GM19395 (cell line): ENCODE results near the gene CFAP57.
"Not testable (repeated sequence)": the region's sequence is repeated elsewhere in the genome, so short reads cannot be mapped to it uniquely, and the experiment has no call there.

Source experiments
- ATAC-seq: cut with Tn5 transposase; IDR thresholded peaks from one replicate; pipeline ENCODE4 v1.9.1; 2021; ENCODE audit warnings: mild to moderate bottlenecking, moderate library complexity; ENCODE audit not compliant: unreplicated experiment

The CFAP57 gene

GRCh38 chr1:43172527-43172972 lies 420 bp downstream of the CFAP57 start:
- peak; percentile 47 for ATAC-seq

GRCh38 chr1:43174873-43175272 lies 2.7 kb downstream of the CFAP57 start:
- no peak for ATAC-seq

GRCh38 chr1:43177691-43178090 lies 5.6 kb downstream of the CFAP57 start:
- ATAC-seq, result no peak

- ATAC-seq, result no peak
Measured at GRCh38 chr1:43184388-43184787, 12.3 kb downstream of the CFAP57 start.

- no peak for ATAC-seq
Measured at GRCh38 chr1:43184995-43185394, 12.9 kb downstream of the CFAP57 start.

GRCh38 chr1:43188106-43188505 lies 16.0 kb downstream of the CFAP57 start:
- ATAC-seq, result no peak

- no peak for ATAC-seq
Measured at GRCh38 chr1:43194509-43194908, 22.4 kb downstream of the CFAP57 start.

GRCh38 chr1:43197343-43198127 lies 25.4 kb downstream of the CFAP57 start:
- ATAC-seq, result no peak

GRCh38 chr1:43199093-43199726 lies 27.1 kb downstream of the CFAP57 start:
- peak; percentile 68 for ATAC-seq

- ATAC-seq, result no peak
Measured at GRCh38 chr1:43203859-43204258, 31.7 kb downstream of the CFAP57 start.

GRCh38 chr1:43204394-43204793 lies 32.3 kb downstream of the CFAP57 start:
- ATAC-seq, result no peak

GRCh38 chr1:43205671-43206070 lies 33.5 kb downstream of the CFAP57 start:
- no peak for ATAC-seq

GRCh38 chr1:43206600-43207228 lies 34.6 kb downstream of the CFAP57 start:
- no peak for ATAC-seq

GRCh38 chr1:43207229-43207853 lies 35.2 kb downstream of the CFAP57 start:
- ATAC-seq, result no peak

- ATAC-seq, result not testable (repeated sequence)
Measured at GRCh38 chr1:43208277-43208676, 36.1 kb downstream of the CFAP57 start.

GRCh38 chr1:43214501-43215444 lies 42.6 kb downstream of the CFAP57 start:
- no peak for ATAC-seq

GRCh38 chr1:43217747-43218146 lies 45.6 kb downstream of the CFAP57 start:
- no peak for ATAC-seq

GRCh38 chr1:43220905-43221778 lies 49.0 kb downstream of the CFAP57 start:
- peak; percentile 79 for ATAC-seq

GRCh38 chr1:43221797-43222196 lies 49.7 kb downstream of the CFAP57 start:
- no peak for ATAC-seq
